Heart left ventricle (tissue), 13 donors: ENCODE results near the gene HMGA1.

Experiments
- CTCF ChIP-seq, 12 donors: fragments of 200-600 bp; sonication (generic) in 4 of 12; IDR thresholded peaks; one replicate each; pipeline versions ENCODE4 v1.5.0 to v1.8.0; 2018 to 2022; ENCODE audit warnings: antibody characterized with exemption in 12 of 12, mild to moderate bottlenecking in 5 of 12
- POLR2A ChIP-seq, 2 donors: fragments of 450-650 bp; IDR thresholded peaks; one replicate each; pipeline ENCODE4 v1.6.1; 2017; ENCODE audit warnings: antibody characterized with exemption in 2 of 2, mild to moderate bottlenecking in 2 of 2, moderate library complexity in 2 of 2
- donor health status: ischemic (EF 13 %, LVEDD 7.1; RV severe dilation, severe dysfunction).
- donor health status: DM: no; HTN: yes; CAD: no.
- donor health status: DM: no; HTN: no; CAD: no.
- donor health status: ischemic (EF 25% LVEDD 6.9; RV normal size, moderate dysfunction).
- donor health status: ischemic (EF 25% LVEDD 5.7; RV mildly dilated, moderate dysfunction).
- donor health status: ischemic (EF 35%, LVEDD 5.7; RV mildly dilated, moderate dysfunction).
- donor health status: nonischemic (EF 11% LVEDD 7.7; RV severe dilation, severe dysfunction).
- donor health status: DM: yes; HTN: yes; CAD: no.
- donor health status: PGD.
- donor health status: ischemic (EF 29% LVEDD 5.4; RV normal size, mild dysfunction).
- donor health status: nonischemic (EF 23%, LVEDD 6.1; RV moderate dilation, normal function).

GRCh38 chr6:34229877-34230276 lies 6.8 kb upstream of the HMGA1 start:
- TF ChIP-seq CTCF (IDR thresholded peaks at IDR 0.05) (no peak), POLR2A (IDR thresholded peaks at IDR 0.05) (no peak)
